ENCODE results near the gene PREX1.
"Not testable (repeated sequence)": the region's sequence is repeated elsewhere in the genome, so short reads cannot be mapped to it uniquely, and the experiment has no call there.

PREX1 gene

GRCh38 chr20:48599106-48599747, 228.6 kb downstream of the PREX1 start:
- H3K27ac ChIP-seq, result no peak overlapping the region
- DNase-seq, result peak in 1 of 2 donors; percentile 39
- TF ChIP-seq CTCF (IDR thresholded peaks at IDR 0.05), result no peak
- peaks cover 0 to 39% of the 10 kb centered on the region in 2 donors for H3K27me3 ChIP-seq
- no peak overlapping the region for H3K4me3 ChIP-seq
- no peaks in the 10 kb centered on the region for H3K4me1 ChIP-seq
- H3K36me3 ChIP-seq, result no peaks in the 10 kb centered on the region
- intact Hi-C loops (cut with DNase I; ENCODE audit: low total_unique reads), result no loop called here
- no peaks in the 10 kb centered on the region for H3K9me3 ChIP-seq

GRCh38 chr20:48598303-48598941, 229.4 kb downstream of the PREX1 start:
- H3K9me3 ChIP-seq; H3K4me1 ChIP-seq; H3K27ac ChIP-seq; H3K36me3 ChIP-seq; H3K4me3 ChIP-seq; intact Hi-C loops (cut with DNase I; ENCODE audit: low total_unique reads): not testable (repeated sequence)
- H3K27me3 ChIP-seq, result peaks cover 0 to 34% of the 10 kb centered on the region in 2 donors
- DNase-seq, result peak in 1 of 2 donors; percentile 29

GRCh38 chr20:48597521-48598302, 230.1 kb downstream of the PREX1 start:
- H3K9me3 ChIP-seq, result no peaks in the 10 kb centered on the region
- H3K4me3 ChIP-seq, result no peak overlapping the region
- no peak overlapping the region for H3K27ac ChIP-seq
- no peaks in the 10 kb centered on the region for H3K4me1 ChIP-seq
- H3K36me3 ChIP-seq, result no peaks in the 10 kb centered on the region
- H3K27me3 ChIP-seq, result peaks cover 0 to 34% of the 10 kb centered on the region in 2 donors
- no peak for TF ChIP-seq CTCF (IDR thresholded peaks at IDR 0.05)
- peak in 1 of 2 donors; percentile 60 for DNase-seq
- intact Hi-C loops (cut with DNase I; ENCODE audit: low total_unique reads), result no loop called here

- intact Hi-C loops (cut with DNase I; ENCODE audit: low total_unique reads), result no loop called here
- no peaks in the 10 kb centered on the region for H3K9me3 ChIP-seq
- peaks cover 0 to 34% of the 10 kb centered on the region in 2 donors for H3K27me3 ChIP-seq
- no peaks in the 10 kb centered on the region for H3K4me1 ChIP-seq
- no peak for TF ChIP-seq CTCF (IDR thresholded peaks at IDR 0.05)
- no peak for DNase-seq
- H3K27ac ChIP-seq, result no peak overlapping the region
- H3K36me3 ChIP-seq, result no peaks in the 10 kb centered on the region
- no peak overlapping the region for H3K4me3 ChIP-seq
Measured at GRCh38 chr20:48596334-48596898, 231.4 kb downstream of the PREX1 start.

- Histone ChIP-seq H3K27ac (no peak overlapping the region), H3K4me1 (no peaks in the 10 kb centered on the region), H3K4me3 (no peak overlapping the region), H3K27me3 (peaks cover 0 to 32% of the 10 kb centered on the region in 2 donors), H3K9me3 (no peaks in the 10 kb centered on the region), H3K36me3 (no peaks in the 10 kb centered on the region)
- DNase-seq, result peak in 1 of 2 donors; percentile 37
- intact Hi-C loops (cut with DNase I; ENCODE audit: low total_unique reads), result no loop called here
- no peak for TF ChIP-seq CTCF (IDR thresholded peaks at IDR 0.05)
Measured at GRCh38 chr20:48595495-48596333, 232.1 kb downstream of the PREX1 start.
